MV-4-11 (cell line): Measurements from ENCODE around the gene ADGRV1.
"Not testable (repeated sequence)": the region's sequence is repeated elsewhere in the genome, so short reads cannot be mapped to it uniquely, and the experiment has no call there.

ENCODE experiments used
- DNase-seq: peaks from one replicate; lab custom pipeline; 2025; lab: John Stamatoyannopoulos, UW

The ADGRV1 gene

DNA sequence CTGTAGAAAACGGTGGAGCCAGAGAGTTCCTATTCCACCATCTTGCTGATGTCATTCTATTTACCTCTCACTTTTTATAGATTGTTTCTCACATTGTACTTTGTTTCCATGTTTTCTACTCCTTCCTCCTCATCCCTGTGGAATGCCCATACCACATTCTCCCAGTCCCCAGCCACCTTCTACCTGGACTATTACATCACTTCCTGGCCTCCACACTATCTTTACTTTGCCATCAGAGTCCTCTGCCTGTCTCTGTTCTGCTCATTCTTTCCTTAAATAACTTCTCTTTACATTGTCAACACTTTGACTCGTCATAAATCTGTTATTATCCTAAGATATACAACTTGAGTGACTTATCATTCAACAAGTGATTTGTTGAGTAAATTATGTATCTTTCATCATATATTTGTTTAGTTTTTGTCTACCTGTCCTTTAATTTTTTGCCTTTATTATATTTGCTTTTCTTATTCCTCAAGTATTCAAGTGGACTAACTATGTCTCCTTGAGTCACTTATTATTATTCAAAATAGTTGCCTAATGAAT lies 182.5 kb downstream of the ADGRV1 start:
- no peak for DNase-seq

DNA sequence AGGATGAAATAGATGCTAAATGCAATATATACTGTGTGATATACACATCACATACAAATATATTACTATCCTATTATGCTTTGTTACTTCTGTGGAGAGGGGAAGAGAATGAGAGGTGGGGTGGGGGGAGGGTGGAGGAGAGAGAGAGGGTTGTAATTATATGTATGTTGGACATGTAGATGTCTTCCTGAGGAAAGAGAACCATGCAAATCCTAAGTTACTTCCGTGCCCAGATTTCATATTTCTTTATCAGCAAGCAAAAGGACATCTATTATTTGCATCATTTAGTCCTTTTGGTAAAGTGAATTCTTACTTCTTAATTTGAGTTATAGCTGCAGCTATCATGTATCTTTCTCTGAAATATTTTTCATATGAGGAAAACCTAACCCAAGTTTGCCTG lies 187.5 kb downstream of the ADGRV1 start:
- DNase-seq: no peak

DNA sequence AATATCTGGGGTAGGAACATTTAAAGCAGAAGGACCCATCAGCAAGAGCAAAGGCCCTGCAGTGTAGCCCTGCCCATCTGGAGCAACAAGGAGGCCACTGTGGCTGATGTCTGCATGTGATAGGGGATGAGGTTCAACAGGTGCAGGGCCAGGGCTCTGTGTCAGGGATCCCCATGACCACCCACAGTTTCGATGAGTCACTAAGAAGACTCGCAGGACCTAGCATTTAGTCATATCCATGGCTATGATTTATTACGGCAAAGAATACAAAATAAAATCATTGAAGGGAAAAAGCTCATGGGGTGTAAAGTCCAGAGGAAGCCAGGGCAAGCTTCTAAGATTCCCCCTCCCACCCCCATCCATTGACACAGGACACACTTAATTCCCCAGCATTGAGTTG lies 188.6 kb downstream of the ADGRV1 start:
- no peak for DNase-seq

DNA sequence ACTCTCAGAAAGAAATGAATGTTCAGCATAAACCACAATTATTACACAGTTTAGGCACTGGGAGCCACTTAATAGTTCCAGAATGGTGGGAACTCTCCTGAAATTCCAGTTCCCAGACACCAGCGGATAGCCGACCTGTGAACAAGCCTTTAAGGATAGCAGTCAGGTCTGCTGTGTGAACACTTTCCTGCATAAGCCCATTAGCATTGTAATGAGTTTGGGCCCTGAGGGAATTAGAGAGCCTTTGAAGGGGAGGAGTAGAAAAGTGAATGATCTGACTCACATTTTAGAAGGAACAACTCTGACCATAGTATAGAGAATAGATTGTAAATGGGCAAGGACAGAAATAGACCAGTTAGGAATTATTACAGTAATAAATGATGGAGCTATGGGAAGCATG lies 189.1 kb downstream of the ADGRV1 start:
- no peak for DNase-seq

DNA sequence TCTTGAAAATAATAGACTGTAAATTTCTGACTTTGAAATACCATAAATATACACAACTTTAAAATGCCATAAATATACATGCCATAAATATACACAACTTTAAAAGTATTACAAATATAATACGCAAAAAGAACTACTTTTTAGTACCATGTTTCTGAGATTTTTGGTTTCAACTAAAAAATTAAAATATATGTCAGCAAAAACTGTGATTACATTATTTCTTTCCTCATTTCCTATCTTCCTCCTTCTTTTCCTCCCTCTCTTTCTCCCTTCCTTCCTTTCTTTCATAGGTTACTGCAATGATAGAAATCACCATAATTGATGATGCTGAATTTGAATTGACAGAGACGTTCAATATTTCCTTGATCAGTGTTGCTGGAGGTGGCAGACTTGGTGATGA lies 200.5 kb downstream of the ADGRV1 start:
- no peak for DNase-seq

DNA sequence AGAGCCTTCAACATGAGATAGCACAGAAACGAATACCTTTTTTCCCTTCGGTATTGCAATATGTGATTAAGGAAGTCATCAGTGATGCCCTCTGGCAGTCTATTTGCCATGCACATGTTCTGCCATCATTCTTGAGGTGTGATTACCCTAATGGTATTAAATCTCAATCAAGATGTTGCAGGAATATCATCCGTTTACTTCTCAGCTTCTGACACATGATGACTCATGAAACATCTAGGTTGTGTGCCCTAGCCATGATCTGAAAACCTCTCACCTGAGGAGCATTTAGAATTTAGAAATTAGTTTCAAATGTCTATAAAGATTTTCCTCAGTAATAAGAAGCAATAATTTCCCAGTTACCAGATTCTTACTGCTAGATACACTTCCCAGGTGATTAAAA lies 209.1 kb downstream of the ADGRV1 start:
- DNase-seq: no peak

DNA sequence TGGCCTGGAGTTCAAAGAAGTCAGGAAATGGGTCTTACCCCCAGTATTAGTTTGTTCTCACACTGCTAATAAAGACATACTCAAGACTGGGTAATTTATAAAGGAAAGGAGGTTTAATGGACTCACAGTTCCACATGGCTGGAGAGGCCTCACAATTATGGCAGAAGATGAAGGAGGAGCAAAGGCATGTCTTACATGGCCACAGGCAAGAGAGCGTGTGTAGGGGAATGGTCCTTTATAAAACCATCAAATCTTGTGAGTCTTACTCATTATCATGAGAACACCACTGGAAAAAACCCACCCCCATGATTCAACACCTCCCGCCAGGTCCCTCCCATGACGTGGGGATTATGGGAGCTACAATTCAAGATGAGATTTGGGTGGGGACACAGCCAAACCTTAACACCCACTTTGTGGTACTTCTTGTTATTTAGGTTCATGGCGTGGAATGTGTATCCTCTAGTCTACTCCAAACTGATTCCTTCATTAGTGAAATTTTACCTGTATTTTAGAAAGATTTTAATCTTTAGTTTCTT lies 211.5 kb downstream of the ADGRV1 start:
- DNase-seq: not testable (repeated sequence)

DNA sequence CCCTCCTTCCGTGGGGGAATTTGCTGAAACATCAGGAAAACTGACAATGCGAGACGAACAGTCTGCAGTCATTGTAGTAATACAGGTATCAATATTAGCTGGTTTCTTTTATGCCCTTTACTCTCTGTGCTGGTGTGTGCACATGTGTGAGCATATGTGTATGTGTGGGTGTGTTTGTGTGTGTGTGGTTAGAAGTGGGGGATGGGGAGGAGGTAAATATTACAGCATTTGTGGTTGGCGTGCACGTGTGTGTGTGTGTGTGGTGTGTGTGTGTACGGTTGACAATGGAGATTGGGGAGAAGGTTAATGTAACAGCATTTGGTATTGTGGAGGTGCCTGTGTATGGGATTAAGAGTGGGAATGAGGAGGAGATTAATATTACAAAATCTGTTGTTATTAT lies 219.4 kb downstream of the ADGRV1 start:
- DNase-seq: no peak

DNA sequence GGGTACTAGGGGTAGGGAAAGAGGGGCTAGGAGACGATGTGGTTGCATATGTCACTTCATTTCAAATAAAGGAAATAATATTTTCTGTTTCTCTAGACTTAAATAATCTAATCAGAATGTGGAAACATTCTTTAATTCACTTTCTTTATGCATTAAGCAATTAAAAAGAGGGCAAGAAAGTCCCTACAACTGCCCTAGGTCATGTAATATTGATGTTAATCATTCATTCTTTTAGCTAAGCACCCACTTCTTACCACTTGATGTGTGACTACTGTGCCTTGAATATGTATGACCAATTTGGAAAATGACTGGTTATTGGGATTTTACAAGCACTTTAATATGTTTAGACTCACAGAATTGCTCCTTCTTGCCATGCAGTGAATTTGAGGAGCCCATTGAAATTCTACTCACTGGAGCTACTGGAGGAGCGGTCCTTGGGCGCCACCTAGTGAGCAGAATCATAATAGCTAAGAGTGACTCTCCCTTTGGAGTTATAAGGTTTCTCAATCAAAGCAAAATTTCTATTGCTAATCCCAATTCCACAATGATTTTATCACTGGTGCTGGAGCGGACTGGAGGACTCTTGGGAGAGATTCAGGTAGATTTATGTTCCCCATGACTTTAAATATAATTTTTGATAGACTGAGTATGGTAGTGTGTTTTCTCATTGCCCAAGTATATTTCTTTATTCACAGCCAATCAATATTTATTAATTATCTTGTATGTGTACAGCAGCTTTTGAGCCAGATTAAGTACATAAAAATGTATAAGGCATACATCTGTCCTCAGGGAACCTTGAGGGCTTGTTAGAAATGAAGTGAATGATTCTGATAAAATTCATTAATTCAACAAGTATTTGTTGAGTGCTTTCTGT lies 225.1 kb downstream of the ADGRV1 start:
- DNase-seq: peak; percentile 33

DNA sequence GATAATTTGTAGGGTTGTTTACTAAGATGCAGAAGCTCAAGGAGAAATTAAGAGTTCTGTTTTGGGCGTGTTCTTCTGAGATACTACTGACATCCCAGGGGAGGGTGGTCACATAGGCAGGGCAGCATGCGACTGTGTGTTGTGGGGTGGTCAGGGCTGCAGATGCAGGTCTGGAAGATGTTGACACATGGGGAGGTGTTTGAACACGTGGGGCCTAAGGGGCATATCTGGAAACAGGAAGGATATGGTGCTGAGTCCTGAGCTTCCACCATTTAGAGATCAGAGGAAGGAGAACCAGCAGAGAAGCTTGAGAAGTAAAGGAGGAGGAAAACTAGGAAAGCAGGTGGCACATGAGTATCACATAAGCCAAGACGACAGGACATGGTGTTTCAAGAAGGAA lies 228.2 kb downstream of the ADGRV1 start:
- DNase-seq: no peak

DNA sequence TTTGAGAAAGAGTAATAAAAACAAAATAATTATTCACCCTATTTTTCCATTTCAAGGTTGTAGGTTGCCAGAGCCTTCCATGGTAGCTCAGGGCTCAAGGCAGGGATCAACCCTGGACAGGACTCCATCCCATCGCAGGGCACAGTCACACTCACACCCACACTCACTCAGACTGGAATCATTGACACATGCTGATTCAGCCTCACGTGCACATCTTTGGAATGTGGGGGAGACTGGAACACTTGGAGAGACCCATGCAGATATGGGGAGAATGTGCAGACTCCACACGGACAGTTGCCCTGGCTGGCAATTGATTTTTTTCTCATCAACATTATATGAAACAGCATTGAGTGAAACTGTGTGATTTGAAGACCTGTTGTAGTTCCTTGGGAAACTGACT lies 234.1 kb downstream of the ADGRV1 start:
- no peak for DNase-seq

DNA sequence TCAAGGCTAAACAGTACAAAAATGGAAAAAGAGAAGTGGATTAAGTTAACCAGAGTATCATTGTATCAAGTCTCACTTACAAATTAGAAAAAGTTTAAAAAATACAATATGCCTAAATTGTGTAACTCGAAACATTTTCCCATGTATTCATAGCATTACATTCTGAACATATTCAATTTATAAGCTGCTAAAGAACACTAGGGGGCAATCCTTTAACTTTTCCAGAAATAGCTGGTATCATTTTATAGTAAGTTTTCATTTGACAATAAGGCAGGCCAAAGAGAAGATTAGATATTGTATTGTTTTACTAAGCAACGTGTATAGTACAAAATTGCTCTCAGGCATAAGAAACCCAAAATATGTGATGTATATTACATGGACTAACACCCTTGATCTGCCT lies 234.6 kb downstream of the ADGRV1 start:
- no peak for DNase-seq

DNA sequence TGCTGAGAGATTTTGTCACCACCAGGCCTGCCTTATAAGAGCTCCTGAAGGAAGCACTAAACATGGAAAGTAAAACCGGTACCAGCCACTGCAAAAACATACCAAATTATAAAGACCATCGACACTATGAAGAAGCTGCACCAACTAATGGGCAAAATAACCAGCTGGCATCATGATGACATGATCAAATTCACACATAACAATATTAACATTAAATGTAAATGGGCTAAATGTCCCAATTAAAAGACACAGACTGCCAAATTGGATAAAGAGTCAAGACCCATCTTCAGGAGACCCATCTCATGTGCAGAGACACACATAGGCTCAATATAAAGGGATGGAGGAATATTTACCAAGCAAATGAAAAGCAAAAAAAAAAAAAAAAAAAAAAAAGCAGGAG lies 238.3 kb downstream of the ADGRV1 start:
- not testable (repeated sequence) for DNase-seq

DNA sequence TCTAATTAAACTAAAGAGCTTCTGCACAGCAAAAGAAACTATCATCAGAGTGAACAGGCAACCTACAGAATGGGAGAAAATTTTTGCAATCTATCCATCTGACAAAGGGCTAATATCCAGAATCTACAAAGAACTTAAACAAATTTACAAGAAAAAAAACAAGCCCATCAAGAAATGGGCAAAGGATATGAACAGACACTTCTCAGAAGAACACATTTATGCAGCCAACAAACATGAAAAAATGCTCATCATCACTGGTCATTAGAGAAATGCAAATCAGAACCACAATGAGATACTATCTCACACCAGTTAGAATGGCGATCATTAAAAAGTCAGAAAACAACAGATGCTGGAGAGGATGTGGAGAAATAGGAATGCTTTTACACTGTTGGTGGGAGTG lies 241.5 kb downstream of the ADGRV1 start:
- DNase-seq: not testable (repeated sequence)

DNA sequence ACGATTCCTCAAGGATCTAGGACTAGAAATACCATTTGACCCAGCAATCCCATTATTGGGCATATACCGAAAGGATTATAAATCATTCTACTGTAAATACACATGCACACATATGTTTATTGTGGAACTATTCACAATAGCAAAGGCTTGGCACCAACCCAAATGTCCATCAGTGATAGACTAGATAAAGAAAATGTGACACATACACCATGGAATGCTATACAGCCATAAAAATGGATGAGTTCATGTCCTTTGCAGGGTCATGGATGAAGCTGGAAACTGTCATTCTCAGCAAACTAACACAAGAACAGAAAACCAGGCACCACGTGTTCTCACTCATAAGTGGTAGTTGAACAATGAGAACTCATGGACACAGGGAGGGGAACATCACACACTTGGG lies 241.9 kb downstream of the ADGRV1 start:
- not testable (repeated sequence) for DNase-seq

DNA sequence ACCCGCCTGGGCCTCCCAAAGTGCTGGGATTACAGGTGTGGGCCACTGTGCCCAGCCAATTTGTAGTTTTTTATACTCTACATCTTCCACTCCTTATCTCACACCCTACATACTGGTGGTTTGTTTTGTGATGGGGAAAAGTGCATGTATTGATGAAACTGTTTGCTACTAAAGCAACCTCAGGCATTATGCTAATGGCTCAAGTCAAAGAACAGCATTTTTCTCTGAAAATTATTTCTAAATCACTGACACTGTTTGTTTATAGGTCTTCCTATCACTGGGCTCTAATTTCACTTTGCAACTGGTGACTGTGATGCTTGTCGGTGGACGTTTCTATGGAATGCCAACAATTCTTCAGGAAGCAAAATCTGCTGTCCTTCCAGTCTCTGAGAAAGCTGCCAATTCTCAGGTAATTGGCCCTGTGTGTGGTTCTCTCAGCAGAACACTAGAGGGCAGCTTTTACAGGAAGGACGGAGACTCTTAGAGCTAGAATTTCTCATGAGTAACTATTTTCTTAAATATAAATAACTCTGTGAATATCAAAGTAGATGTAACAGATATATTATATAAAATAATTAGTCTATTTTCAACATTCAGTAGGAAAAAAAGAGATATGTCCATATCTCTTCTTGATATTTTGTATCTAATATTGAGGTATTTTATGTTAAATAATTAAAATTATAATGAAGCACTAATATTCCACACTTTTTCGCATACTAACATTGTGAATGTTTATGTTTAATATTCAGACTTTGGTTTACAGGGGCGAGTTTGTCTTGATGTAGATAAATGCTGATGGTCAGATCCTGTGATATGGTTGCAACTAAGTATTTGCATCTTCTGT lies 244.1 kb downstream of the ADGRV1 start:
- DNase-seq: no peak

DNA sequence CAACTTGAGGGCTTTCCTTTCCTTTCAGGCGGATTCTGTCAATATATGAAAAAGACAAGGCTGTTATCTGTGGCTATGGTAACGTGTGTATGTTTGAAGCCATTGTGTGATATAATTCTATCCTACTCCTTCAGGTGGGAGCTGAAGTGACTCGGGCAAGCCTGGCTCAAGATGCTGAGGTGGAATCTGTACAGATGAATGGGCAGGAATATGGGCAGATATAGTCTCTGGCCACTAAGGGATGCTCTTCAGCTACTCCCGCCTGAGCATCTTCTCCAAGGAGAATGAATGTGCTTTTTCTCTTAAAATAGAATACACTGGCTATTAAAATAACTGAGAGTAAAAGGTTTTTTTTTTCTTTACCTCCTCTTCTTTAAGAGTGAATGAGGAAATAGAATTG lies 244.8 kb downstream of the ADGRV1 start:
- no peak for DNase-seq

DNA sequence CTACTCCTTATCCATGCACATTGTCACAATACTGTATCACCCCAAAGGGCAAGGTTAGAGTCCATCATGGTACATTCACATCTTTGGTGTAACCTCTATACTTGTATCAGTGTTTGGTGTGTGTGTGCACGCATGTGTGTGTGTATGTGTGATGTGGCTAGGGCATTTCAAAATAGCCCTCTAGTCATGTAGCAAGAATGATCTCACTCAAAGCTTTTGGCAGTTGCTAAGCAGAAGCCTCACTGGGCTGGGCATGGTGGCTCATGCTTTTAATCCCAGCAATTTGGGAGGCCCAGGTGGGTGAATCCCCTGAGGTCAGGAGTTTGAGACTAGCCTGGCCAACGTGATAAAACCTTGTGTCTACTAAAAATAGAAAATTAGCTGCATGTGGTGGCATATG lies 245.3 kb downstream of the ADGRV1 start:
- DNase-seq: no peak

DNA sequence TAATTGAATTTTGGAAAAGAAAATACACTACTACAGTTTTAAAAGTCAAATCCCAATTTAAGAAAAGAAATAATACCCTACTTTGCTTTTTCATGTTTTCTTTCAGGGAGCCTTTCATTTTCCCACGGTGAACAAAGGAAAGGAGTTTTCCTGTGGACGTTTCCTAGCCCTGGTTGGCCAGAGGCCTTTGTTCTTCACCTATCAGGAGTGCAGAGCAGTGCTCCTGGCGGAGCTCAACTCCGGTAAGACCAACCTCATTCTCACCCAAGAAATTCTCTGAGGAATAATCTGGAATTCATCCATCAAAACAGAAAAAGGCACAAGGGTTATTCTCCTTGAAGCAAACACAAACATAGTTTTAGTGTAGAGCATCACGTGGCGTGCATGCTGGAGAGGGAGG lies 248.9 kb downstream of the ADGRV1 start:
- DNase-seq: no peak

DNA sequence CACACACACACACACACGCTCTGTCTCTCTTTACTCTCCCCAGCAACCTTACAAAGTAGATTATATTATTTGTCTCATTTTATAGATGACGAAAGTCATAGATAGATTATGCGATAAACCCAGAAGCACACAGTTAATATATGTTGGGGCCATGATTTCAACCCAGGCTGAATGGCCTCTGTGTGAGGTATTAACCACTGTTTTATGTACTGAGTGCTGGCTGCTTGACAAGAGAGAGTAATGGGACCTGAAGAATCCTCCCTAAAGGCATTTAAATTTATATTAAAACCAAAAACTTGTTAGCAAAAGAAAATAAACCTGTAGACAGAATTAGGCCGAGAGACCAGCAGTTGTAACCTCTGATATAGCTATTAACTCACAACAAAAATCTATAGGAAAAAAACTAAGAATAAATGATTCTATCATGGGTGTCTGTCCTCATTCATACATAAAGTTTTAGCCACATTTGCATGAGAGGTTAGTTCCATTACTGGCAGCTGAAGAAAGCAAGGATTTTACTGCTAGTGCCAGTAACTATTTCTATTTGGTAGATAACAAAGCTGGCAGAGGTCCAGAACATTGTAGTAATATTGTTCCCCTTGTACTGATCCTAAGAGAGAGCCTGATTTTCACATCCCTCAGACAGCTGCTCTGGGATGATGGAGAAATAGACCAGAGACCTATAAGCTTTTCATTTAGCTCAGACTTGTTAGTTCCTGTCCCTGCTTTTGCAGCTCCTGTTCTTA lies 250.9 kb downstream of the ADGRV1 start:
- DNase-seq: no peak

DNA sequence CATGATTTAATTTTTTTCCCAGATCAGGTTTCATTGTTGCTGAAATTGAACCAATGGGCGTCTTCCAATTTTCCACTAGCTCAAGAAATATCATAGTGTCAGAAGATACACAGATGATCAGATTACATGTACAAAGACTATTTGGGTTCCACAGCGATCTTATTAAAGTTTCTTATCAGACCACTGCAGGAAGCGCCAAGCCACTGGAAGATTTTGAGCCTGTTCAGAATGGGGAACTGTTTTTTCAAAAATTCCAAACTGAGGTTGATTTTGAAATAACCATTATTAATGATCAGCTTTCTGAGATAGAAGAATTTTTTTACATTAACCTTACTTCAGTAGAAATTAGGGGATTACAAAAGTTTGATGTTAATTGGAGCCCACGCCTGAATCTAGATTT lies 251.6 kb downstream of the ADGRV1 start:
- no peak for DNase-seq

DNA sequence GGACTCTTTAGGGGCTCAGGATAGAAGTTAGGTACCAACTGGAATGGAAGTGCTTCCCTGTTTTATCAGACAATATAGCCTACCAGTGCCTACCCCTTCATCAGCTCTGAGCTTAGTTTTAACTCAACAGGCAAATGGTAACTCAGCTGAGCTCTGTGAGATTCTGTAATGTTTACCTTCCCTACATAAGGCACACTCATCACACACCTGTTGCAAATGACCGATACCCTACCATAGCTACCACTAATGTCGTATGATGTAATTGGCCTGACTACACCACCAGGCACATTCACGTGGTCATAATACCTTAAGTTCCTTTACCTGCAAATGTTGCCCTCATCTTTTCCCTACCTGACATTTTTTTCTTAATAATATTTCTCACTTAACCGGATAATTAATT lies 254.8 kb downstream of the ADGRV1 start:
- DNase-seq: no peak
